Measurements from ENCODE around the gene TMEM63B. TPM values are rescaled to one million over a fixed set of nuclear protein-coding genes. Genes with fewer than 3 reads are reported as not detected.
"Not testable (repeated sequence)": the region's sequence is repeated elsewhere in the genome, so short reads cannot be mapped to it uniquely, and the experiment has no call there.

TMEM63B gene
- total and polyA plus RNA-seq, 11 donors, result 26.2 to 52.9 (median 41.2) TPM

DNA sequence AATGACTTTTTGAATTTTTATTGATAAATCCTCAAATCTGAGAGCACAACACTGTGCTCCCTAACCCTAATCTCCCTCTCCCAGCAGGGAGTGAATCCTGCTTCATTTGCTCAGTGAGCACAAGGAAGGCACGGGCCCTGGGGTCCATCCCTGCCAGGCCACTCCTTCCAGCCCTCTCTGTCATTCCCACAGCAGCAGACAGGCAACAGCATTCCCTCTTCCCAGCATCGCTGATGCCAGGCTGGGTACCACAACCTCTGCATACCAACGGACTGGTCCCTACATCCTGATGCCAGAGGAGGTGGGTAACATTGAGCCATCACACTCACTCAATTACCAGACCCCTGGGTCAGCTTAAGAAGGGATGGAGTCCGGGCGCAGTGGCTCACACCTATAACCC, 34.3 kb upstream of the TMEM63B start:
- 90 to 95% (median 95%) methylated on average over 5 of the region's 5 CpGs for WGBS, 4 donors
- Histone ChIP-seq H3K27ac (no peak overlapping the region), H3K4me3 (no peak overlapping the region), H3K36me3 (peaks cover 0 to 7% (median 0%) of the 10 kb centered on the region in 9 donors), H3K4me1 (no peaks in the 10 kb centered on the region), H3K9me3 (no peaks in the 10 kb centered on the region), H3K27me3 (no peaks in the 10 kb centered on the region)
- no peak for DNase-seq
- intact Hi-C loops (cut with DNase I), result loop anchor here in 3 of 10 donors (10.0 kb wide), 2 partner anchors 142 to 162 kb away; partner anchors contain the start of gene SLC35B2 (in 2 of the 3)
- ATAC-seq, result no peak
- no peak for TF ChIP-seq POLR2A (IDR thresholded peaks at IDR 0.05)
- no peak for TF ChIP-seq CTCF (IDR thresholded peaks at IDR 0.05)

- intact Hi-C loops (cut with DNase I), result loop anchor here in 3 of 10 donors (10.0 kb wide), 2 partner anchors 141 to 161 kb away; partner anchors contain the start of gene SLC35B2 (in 2 of the 3)
- peaks cover 0 to 7% (median 0%) of the 10 kb centered on the region in 9 donors for H3K36me3 ChIP-seq
- no peaks in the 10 kb centered on the region for H3K9me3 ChIP-seq
- no peak for DNase-seq
- H3K27ac ChIP-seq, result no peak overlapping the region
- no peak overlapping the region for H3K4me3 ChIP-seq
- no peak for ATAC-seq
- no peaks in the 10 kb centered on the region for H3K4me1 ChIP-seq
- 86 to 94% (median 92%) methylated on average over 6 of the region's 6 CpGs for WGBS, 4 donors
- no peaks in the 10 kb centered on the region for H3K27me3 ChIP-seq
- TF ChIP-seq CTCF (IDR thresholded peaks at IDR 0.05), result no peak
- TF ChIP-seq POLR2A (IDR thresholded peaks at IDR 0.05), result no peak
Observed at GRCh38 chr6:44093750-44094402, 33.5 kb upstream of the TMEM63B start.

- intact Hi-C loops (cut with DNase I), result loop anchor here in 9 of 10 donors (5.0 to 10.0 kb wide), 6 partner anchors 138 to 243 kb away; partner anchors contain the start of gene SLC35B2 (in 3 of the 9)
- Histone ChIP-seq H3K36me3 (peaks cover 0 to 7% (median 0%) of the 10 kb centered on the region in 9 donors), H3K27ac (no peak overlapping the region), H3K4me3 (no peak overlapping the region), H3K27me3 (no peaks in the 10 kb centered on the region), H3K4me1 (peaks cover 0 to 1% (median 0%) of the 10 kb centered on the region in 12 donors), H3K9me3 (no peaks in the 10 kb centered on the region)
- 84 to 89% (median 85%) methylated on average over 10 of the region's 10 CpGs for WGBS, 4 donors
- ATAC-seq (no peak), DNase-seq (no peak)
- TF ChIP-seq CTCF (IDR thresholded peaks at IDR 0.05) (no peak), POLR2A (IDR thresholded peaks at IDR 0.05) (no peak)
Observed at GRCh38 chr6:44094403-44095242, 32.7 kb upstream of the TMEM63B start.

DNA sequence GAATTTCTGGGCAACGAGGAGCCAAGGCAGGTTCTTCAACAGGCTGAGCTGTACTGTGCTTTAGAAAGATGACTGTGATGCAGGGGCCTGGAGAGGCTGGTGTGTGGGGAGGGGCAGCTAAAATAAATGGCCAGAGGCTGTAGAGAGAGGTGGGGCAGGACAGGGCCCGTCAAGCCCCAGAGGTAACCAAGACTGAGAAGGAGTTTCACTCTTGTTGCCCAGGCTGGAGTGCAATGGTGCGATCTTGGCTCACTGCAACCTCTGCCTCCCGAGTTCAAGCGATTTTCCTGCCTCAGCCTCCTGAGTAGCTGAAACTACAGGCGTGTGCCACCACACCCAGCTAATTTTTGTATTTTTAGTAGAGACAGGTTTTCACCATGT, 32.1 kb upstream of the TMEM63B start:
- not testable (repeated sequence) for H3K27me3 ChIP-seq, H3K27ac ChIP-seq, H3K36me3 ChIP-seq, DNase-seq, H3K4me3 ChIP-seq, ATAC-seq, H3K9me3 ChIP-seq, H3K4me1 ChIP-seq
- 84 to 92% (median 88%) methylated on average over 6 of the region's 6 CpGs for WGBS, 4 donors
- intact Hi-C loops (cut with DNase I), result loop anchor here in 9 of 10 donors (5.0 to 10.0 kb wide), 6 partner anchors 137 to 242 kb away; partner anchors contain the start of gene SLC35B2 (in 3 of the 9)

All from heart left ventricle (tissue), 16 donors.